ENCODE data around the gene LCN2.
A peak's percentile ranks its signal among the peaks of the same experiment; 100 is the strongest.

LCN2 gene

DNA sequence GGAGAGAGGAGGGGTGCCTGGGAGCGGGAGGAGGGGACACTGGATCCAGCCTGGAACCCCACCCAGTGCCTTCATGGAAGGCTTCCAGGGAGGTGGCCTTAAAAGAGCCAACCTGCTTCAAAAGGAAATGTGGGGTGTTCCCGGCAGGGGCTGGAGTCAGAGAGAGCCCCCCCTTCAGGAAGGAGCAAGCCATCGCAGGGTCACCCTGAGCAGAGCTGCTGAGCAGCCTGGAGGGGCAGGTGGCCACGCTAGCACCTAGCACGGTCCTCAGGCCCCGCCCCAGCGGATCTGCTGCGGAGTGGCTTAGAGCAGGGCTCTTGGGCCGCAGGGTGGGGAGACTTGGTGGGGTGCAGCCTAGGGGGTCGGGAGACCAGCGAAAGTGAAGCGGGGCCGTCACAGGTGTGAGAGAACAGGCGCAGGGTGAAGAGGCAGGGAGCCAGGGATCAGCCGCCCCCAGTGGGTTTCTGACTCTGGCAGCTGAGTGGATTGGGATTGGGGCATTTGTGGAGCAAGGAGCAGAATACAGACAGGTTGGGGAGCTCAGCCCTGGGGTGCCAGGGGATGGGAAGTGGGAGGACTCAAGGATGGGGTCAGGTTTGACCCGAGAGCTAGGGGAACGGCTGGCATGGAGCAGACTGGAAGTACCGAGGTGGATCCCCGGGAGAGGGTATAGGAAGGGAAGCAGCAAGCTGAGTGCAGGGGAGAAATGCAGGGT is 1.5 kb downstream of the LCN2 start:
- 69 to 73% methylated on average over 19 of the region's 19 CpGs for WGBS, 2 experiments
- no peaks in the 10 kb centered on the region for H3K27me3 ChIP-seq (ENCODE audit: control insufficient read depth, insufficient read depth, low read length, poor library complexity, severe bottlenecking)
- H3K4me3 ChIP-seq (ENCODE audit: insufficient read depth, low read depth, low read length): no peak overlapping the region
- H3K36me3 ChIP-seq (ENCODE audit: control insufficient read depth, insufficient read depth, low read length): no peaks in the 10 kb centered on the region
- H3K27ac ChIP-seq (ENCODE audit: insufficient read depth, low read depth, low read length, poor library complexity, severe bottlenecking): no peak overlapping the region
- no peaks in the 10 kb centered on the region for H3K9me3 ChIP-seq (ENCODE audit: control insufficient read depth, low read length)
- no peaks in the 10 kb centered on the region for H3K4me1 ChIP-seq (ENCODE audit: control insufficient read depth, insufficient read depth, low read length)

DNA sequence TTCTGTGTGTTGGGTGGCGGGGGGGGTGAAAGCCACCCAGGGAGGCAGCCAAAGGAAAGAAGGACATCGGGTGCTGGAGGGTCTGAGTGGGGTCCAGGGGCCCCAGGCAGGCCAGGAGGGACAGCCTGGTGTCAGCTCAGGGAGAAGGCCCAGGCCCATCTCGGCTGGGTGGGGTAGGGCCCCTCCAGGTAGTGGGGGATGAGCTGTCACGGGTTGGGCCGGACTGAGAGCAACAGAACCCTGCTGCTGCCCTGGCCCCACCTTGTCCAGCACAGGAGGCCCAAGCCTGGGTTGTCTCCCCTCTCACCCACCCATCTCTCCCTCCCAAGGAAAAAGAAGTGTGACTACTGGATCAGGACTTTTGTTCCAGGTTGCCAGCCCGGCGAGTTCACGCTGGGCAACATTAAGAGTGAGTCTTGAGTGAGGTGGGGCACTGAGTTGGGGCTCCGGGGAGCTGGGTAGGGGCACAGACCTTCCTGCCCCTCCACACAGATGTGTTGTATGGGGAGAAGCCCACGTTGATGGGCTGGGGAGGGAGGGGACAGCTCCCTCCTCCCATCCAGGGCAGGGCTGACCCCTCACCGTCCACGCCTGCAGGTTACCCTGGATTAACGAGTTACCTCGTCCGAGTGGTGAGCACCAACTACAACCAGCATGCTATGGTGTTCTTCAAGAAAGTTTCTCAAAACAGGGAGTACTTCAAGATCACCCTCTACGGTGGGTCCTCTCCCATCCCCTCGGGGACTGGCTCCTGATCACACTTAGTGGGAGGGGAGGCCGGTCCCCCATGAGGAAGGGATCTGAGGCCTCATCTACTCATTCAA is 2.3 kb downstream of the LCN2 start:
- 84 to 87% methylated on average over 18 of the region's 18 CpGs for WGBS, 2 experiments
- no peaks in the 10 kb centered on the region for H3K36me3 ChIP-seq (ENCODE audit: control insufficient read depth, insufficient read depth, low read length)
- no peaks in the 10 kb centered on the region for H3K9me3 ChIP-seq (ENCODE audit: control insufficient read depth, low read length)

DNA sequence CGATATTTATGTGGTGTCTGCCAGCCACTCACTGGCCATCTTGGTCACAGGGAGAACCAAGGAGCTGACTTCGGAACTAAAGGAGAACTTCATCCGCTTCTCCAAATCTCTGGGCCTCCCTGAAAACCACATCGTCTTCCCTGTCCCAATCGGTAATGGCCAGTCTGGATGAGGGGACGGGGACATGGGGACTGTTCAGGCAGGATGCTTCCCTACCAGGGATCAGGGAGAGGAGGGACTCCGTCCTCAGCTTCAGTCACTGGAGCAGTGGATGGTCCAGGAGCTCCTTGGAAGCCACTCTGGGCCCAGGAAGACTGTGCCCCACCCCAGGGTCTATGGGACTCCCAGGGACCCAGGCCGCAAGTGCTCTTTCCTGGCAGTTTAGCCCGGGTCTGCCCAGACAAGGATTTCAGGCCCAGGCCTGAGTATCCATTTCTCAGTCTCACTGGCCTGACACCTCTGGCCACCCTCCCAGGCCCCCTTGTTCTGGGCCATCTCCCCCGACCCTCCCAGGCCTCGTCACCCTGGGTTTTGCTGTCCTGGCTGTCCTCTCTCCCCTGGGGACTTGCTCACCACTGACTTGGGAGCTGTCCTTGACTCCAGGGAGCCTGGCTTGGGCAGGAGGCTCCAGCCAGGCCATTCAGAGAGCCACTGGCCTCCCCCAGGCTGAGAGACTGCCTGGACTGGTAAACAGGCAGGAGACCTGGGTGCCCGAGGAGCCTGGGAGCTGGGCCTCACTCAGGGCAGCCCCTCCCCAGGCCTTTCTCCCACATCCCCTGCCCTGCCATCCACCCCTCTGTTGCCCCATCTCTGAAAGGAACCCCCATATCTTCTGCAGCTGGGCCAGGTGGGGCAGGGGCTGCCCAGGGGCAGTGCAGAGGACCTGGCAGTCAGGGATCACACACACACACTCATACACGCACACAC is 3.1 kb downstream of the LCN2 start:
- Histone ChIP-seq H3K27ac (ENCODE audit: insufficient read depth, low read depth, low read length, poor library complexity, severe bottlenecking) (no peak overlapping the region), H3K36me3 (ENCODE audit: control insufficient read depth, insufficient read depth, low read length) (no peaks in the 10 kb centered on the region), H3K4me1 (ENCODE audit: control insufficient read depth, insufficient read depth, low read length) (no peaks in the 10 kb centered on the region), H3K9me3 (ENCODE audit: control insufficient read depth, low read length) (no peaks in the 10 kb centered on the region), H3K4me3 (ENCODE audit: insufficient read depth, low read depth, low read length) (no peak overlapping the region), H3K27me3 (ENCODE audit: control insufficient read depth, insufficient read depth, low read length, poor library complexity, severe bottlenecking) (no peaks in the 10 kb centered on the region)
- WGBS, 2 experiments: 93 to 95% methylated on average over 13 of the region's 13 CpGs

More for the DNA sequence above, 2.3 kb downstream of the LCN2 start:
- Histone ChIP-seq H3K27me3 (ENCODE audit: control insufficient read depth, insufficient read depth, low read length, poor library complexity, severe bottlenecking) (no peaks in the 10 kb centered on the region), H3K27ac (ENCODE audit: insufficient read depth, low read depth, low read length, poor library complexity, severe bottlenecking) (no peak overlapping the region), H3K4me3 (ENCODE audit: insufficient read depth, low read depth, low read length) (no peak overlapping the region), H3K4me1 (ENCODE audit: control insufficient read depth, insufficient read depth, low read length) (no peaks in the 10 kb centered on the region)

DNA sequence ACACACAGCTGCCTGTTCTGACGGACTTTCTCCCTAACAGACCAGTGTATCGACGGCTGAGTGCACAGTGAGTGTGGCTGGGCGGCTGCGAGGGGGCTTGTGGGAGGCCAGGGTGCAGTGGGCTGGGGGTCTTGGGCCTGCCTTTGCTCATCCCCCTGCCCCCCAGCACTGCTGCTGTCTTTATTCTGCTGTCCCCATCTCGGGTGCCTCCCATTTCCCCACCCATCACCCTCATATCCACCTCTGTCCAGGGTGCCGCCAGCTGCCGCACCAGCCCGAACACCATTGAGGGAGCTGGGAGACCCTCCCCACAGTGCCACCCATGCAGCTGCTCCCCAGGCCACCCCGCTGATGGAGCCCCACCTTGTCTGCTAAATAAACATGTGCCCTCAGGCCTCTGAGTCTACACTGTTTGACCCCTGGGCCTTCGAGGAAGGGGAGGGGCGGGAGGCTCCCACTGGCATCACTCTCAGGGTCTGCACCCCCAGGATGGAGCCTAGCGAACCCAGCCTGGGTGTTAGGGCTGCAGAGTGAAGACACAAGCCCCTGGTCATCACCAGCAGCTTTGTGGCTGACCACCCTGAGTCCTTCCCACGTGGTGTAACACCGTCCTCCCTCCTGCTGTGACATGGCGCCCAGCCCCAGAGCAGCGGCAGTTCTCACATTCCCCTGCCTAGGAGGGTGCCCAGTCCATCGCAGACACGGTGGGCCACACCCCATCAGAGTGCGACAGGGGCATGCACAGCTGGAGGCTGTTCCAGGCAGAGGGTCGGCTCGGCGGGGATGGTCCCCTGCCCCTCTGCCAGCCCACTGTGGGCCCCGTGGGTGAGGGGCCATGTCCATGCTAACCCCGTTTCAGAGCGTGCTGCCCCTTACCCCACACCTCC is 4.0 kb downstream of the LCN2 start:
- Histone ChIP-seq H3K9me3 (ENCODE audit: control insufficient read depth, low read length) (no peaks in the 10 kb centered on the region), H3K27ac (ENCODE audit: insufficient read depth, low read depth, low read length, poor library complexity, severe bottlenecking) (no peak overlapping the region), H3K4me3 (ENCODE audit: insufficient read depth, low read depth, low read length) (no peak overlapping the region), H3K27me3 (ENCODE audit: control insufficient read depth, insufficient read depth, low read length, poor library complexity, severe bottlenecking) (no peaks in the 10 kb centered on the region), H3K4me1 (ENCODE audit: control insufficient read depth, insufficient read depth, low read length) (no peaks in the 10 kb centered on the region), H3K36me3 (ENCODE audit: control insufficient read depth, insufficient read depth, low read length) (no peaks in the 10 kb centered on the region)
- 87 to 88% methylated on average over 26 of the region's 26 CpGs for WGBS, 2 experiments

DNA sequence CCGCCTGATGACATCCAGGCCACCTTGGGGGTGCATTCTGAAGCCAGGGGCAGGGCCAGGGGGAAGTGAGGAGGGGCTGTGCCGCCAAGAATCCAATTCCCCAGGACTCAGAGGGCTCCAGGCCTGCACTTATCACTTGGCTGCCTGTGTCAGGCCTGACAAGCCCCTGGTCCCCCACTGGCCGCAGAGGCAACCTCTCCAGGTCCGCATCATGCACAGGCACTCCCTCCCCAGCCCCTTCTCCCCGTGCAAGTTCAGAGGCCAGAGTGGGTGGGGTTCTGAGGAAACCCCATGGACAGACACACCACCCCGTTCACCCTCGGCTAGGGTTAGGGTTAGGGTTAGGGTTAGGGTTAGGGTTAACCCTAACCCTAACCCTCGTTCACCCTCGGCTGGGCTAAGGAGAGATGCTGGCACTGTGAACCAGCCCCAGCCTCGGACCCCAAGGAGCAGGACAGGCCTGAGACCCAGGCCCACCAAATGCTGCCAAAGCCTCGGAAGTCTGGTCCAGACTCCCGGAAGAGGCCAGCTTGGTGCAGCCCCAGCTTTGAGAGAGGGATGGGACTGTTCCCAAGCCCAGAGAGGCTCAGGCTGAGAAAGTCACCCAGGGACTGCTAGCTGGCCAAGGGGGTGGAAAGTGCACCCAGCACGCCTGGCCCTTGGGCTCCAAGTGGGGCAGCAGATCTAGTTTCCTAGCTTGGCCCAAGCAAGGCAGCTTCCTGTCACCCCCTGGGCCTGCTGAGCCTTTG is 4.9 kb downstream of the LCN2 start:
- WGBS, 2 experiments: 80 to 85% methylated on average over 13 of the region's 13 CpGs
- no peaks in the 10 kb centered on the region for H3K9me3 ChIP-seq (ENCODE audit: control insufficient read depth, low read length)
- H3K4me1 ChIP-seq (ENCODE audit: control insufficient read depth, insufficient read depth, low read length): no peaks in the 10 kb centered on the region
- H3K36me3 ChIP-seq (ENCODE audit: control insufficient read depth, insufficient read depth, low read length): no peaks in the 10 kb centered on the region
- no peak overlapping the region for H3K4me3 ChIP-seq (ENCODE audit: insufficient read depth, low read depth, low read length)
- H3K27me3 ChIP-seq (ENCODE audit: control insufficient read depth, insufficient read depth, low read length, poor library complexity, severe bottlenecking): no peaks in the 10 kb centered on the region
- no peak overlapping the region for H3K27ac ChIP-seq (ENCODE audit: insufficient read depth, low read depth, low read length, poor library complexity, severe bottlenecking)

DNA sequence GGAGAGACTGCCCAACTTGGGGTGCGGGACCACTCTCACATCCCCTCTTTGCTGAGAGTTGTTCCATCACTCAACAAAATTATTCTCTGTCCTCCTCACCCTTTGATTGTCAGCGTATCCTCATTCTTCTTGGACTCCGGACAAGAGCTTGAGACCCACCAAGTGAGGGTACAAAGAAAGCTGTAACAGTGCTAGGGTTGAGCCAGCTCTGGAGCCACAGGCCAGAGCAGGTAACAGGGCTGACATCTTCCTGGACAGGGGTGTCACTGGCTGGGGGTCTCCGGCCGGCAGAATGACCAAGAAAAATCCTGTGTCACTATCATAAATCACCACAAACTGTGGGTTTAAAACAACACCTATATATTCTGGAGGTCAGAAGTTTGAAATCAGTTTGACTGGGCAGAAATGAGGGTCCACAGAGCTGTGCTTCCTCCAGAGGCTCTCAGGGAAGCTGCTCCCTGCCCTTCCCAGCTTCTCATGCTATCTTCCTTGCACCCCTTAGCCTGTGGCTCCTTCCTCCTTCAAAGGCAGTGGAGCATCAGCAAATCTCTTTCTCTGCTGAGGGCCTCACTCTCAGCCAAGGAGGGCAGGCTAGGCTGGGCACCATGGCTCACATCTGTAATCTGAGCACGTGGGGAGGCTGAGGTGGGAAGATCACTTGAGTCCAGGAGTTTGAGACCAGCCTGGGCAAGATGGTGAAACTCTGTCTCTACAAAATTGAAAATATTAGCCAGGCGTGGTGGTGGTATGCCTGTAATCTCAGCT is 6.7 kb downstream of the LCN2 start:
- Histone ChIP-seq H3K4me3 (ENCODE audit: insufficient read depth, low read depth, low read length) (no peak overlapping the region), H3K27me3 (ENCODE audit: control insufficient read depth, insufficient read depth, low read length, poor library complexity, severe bottlenecking) (no peaks in the 10 kb centered on the region), H3K9me3 (ENCODE audit: control insufficient read depth, low read length) (no peaks in the 10 kb centered on the region), H3K4me1 (ENCODE audit: control insufficient read depth, insufficient read depth, low read length) (no peaks in the 10 kb centered on the region), H3K27ac (ENCODE audit: insufficient read depth, low read depth, low read length, poor library complexity, severe bottlenecking) (no peak overlapping the region), H3K36me3 (ENCODE audit: control insufficient read depth, insufficient read depth, low read length) (no peaks in the 10 kb centered on the region)
- WGBS, 2 experiments: 93 to 95% methylated on average over 7 of the region's 7 CpGs

DNA sequence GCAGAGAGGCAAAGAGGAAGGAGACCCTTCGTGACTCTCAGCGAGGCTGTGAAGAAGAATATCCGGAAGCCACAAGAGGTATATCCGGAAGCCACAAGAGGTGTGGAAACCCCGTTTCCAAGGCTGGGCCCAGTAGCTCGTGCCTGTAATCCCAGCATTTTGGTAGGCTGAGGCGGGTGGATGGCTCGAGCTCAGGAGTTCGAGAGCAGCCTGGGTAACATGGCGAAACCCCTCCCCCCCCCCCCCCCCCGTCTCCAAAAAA is 10.2 kb downstream of the LCN2 start:
- Histone ChIP-seq H3K9me3 (ENCODE audit: control insufficient read depth, low read length) (no peaks in the 10 kb centered on the region), H3K4me1 (ENCODE audit: control insufficient read depth, insufficient read depth, low read length) (peaks cover 3% of the 10 kb centered on the region), H3K36me3 (ENCODE audit: control insufficient read depth, insufficient read depth, low read length) (peaks cover 8% of the 10 kb centered on the region), H3K4me3 (ENCODE audit: insufficient read depth, low read depth, low read length) (peak overlapping the region; percentile 33), H3K27me3 (ENCODE audit: control insufficient read depth, insufficient read depth, low read length, poor library complexity, severe bottlenecking) (no peaks in the 10 kb centered on the region), H3K27ac (ENCODE audit: insufficient read depth, low read depth, low read length, poor library complexity, severe bottlenecking) (peak overlapping the region; percentile 82)
- 47 to 49% methylated on average over 11 of the region's 11 CpGs for WGBS, 2 experiments

DNA sequence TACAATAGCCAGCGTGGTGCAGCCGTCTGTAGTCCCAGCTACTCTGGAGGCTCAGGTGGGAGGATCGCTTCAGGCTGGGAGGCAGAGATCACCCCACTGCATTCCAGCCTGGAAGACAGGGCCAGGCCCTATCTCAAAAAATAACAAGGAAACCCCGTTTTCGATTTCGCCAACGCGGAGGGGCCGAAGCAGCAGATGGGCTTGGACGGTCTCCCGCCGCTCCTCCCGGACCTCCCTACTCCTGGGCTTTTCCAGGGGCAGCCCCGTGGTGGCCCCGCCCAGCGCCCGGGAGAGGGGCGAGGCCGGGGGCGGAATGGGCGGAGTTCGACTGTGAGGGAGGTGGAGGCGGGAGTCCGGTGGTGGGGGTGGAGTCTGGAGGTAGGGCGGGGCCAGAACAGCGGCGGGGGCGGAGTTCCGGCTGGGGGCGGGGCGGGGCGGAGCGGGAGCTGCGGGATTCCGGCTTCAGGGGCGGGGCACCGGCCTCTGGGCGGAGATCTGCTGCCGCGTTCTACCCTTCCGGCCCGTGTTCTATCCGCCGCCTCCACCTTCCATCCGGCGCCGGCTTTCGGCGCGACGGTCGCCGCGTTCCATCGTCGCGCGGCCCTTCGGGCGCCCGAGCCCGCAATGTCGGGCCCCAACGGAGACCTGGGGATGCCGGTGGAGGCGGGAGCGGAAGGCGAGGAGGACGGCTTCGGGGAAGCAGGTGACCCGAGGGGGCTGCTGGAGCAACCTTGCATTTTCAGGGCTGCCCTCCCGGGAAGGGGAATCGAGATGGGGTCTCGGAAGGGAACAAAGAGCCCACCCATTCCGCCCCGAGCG is 10.7 kb downstream of the LCN2 start, which contains the start of gene BBLN:
Gene BBLN (plus strand): TSS at position 482 of the 819 bp plus-strand sequence. CDS start 143 bp downstream, at position 625.
- Histone ChIP-seq H3K27ac (ENCODE audit: insufficient read depth, low read depth, low read length, poor library complexity, severe bottlenecking) (peak within 1 kb of the TSS; percentile 82), H3K36me3 (ENCODE audit: control insufficient read depth, insufficient read depth, low read length) (peaks cover 8% of the 10 kb centered on the region), H3K9me3 (ENCODE audit: control insufficient read depth, low read length) (no peaks in the 10 kb centered on the region), H3K4me1 (ENCODE audit: control insufficient read depth, insufficient read depth, low read length) (peaks cover 3% of the 10 kb centered on the region), H3K27me3 (ENCODE audit: control insufficient read depth, insufficient read depth, low read length, poor library complexity, severe bottlenecking) (no peaks in the 10 kb centered on the region), H3K4me3 (ENCODE audit: insufficient read depth, low read depth, low read length) (peak within 1 kb of the TSS; percentile 76)
- 1% methylated on average over 75 to 77 of the region's 77 CpGs for WGBS, 2 experiments

All from ectodermal cell (in vitro differentiated cells).